AG04449 (cell line): ENCODE data around the gene TCEAL6.
"Not testable (repeated sequence)": the region's sequence is repeated elsewhere in the genome, so short reads cannot be mapped to it uniquely, and the experiment has no call there.

Experiments used
- CTCF ChIA-PET: fragments of 350-600 bp; formaldehyde crosslinking; extraction: SDS; loops from one replicate; lab custom pipeline; 2021; ENCODE audit warnings: antibody characterized with exemption; lab: Yijun Ruan, JAX
- POLR2A ChIA-PET: fragments of 400-600, 350-600 bp; formaldehyde crosslinking; extraction: SDS; loops from one replicate; lab custom pipeline; 2020; ENCODE audit warnings: antibody characterized with exemption, inconsistent platforms; lab: Yijun Ruan, JAX
- DNase-seq: peaks from one replicate; pipeline ENCODE4 v3.0.0-alpha.2; 2010; ENCODE audit warnings: low read depth, low spot score
- H3K4me3 ChIP-seq: 2 replicates; pipeline ENCODE4 v1.5.1; 2011; ENCODE audit warnings: low read depth, mild to moderate bottlenecking, control low read depth, low read length
- TF ChIP-seq, protein P1 (sequence below): IDR thresholded peaks from one replicate; pipeline ENCODE4 v1.5.1; 2011; ENCODE audit warnings: mild to moderate bottlenecking, moderate library complexity, low read length, control low read depth, inconsistent platforms; ENCODE audit not compliant: insufficient read depth; ENCODE audit errors: missing control alignments

The TCEAL6 gene

GRCh38 chrX:102138064-102138463 lies 4.2 kb downstream of the TCEAL6 start:
- CTCF ChIA-PET = no interaction called here
- DNase-seq = no peak
- POLR2A ChIA-PET = no interaction called here
- H3K4me3 ChIP-seq = no peak overlapping the region
- TF ChIP-seq, protein P1, sequence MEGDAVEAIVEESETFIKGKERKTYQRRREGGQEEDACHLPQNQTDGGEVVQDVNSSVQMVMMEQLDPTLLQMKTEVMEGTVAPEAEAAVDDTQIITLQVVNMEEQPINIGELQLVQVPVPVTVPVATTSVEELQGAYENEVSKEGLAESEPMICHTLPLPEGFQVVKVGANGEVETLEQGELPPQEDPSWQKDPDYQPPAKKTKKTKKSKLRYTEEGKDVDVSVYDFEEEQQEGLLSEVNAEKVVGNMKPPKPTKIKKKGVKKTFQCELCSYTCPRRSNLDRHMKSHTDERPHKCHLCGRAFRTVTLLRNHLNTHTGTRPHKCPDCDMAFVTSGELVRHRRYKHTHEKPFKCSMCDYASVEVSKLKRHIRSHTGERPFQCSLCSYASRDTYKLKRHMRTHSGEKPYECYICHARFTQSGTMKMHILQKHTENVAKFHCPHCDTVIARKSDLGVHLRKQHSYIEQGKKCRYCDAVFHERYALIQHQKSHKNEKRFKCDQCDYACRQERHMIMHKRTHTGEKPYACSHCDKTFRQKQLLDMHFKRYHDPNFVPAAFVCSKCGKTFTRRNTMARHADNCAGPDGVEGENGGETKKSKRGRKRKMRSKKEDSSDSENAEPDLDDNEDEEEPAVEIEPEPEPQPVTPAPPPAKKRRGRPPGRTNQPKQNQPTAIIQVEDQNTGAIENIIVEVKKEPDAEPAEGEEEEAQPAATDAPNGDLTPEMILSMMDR = no peak

DNA sequence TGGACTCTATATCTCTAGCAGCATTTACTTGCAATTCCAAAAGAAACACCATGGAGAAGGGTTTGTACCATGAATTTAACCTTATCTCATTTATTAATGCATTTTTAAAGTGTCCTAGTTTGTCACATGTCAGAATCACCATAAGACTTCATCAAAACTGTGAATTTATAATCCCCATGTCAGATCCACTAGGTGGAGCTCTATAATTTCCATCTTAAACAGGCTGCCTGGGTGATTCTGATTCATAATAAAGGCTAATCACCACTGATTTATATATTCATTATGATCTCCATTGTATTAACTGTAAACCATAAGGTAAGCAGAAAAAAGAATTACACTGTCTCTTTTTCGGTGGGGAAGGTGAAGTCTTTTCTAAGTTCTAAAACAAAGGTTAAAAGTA lies 12.8 kb downstream of the TCEAL6 start:
- DNase-seq = no peak
- POLR2A ChIA-PET = no interaction called here
- H3K4me3 ChIP-seq = no peak overlapping the region
- CTCF ChIA-PET = interaction anchor here (1.2 kb wide), 1 partner anchor 734 kb away, joined by 3 read pairs; no protein-coding TSS in a partner anchor
- TF ChIP-seq, protein P1 = no peak

DNA sequence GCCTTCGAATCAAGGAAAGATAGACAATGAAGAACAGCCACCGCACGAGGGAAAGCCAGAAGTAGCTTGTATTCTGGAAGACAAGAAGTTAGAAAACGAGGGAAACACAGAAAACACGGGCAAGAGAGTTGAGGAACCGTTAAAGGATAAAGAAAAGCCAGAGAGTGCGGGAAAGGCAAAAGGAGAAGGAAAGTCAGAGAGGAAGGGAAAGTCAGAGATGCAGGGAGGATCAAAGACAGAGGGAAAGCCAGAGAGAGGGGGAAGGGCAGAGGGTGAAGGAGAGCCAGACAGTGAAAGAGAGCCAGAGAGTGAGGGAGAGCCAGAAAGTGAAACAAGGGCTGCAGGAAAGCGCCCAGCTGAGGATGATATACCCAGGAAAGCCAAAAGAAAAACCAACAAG lies 15.4 kb downstream of the TCEAL6 start:
- no peak overlapping the region for H3K4me3 ChIP-seq
- ChIA-PET CTCF (no interaction called here), POLR2A (no interaction called here)
- TF ChIP-seq, protein P1 = no peak
- no peak for DNase-seq

- DNase-seq, POLR2A ChIA-PET, CTCF ChIA-PET, H3K4me3 ChIP-seq: not testable (repeated sequence)
These were observed 16.0 kb downstream of the TCEAL6 start for GRCh38 chrX:102126080-102126818.

DNA sequence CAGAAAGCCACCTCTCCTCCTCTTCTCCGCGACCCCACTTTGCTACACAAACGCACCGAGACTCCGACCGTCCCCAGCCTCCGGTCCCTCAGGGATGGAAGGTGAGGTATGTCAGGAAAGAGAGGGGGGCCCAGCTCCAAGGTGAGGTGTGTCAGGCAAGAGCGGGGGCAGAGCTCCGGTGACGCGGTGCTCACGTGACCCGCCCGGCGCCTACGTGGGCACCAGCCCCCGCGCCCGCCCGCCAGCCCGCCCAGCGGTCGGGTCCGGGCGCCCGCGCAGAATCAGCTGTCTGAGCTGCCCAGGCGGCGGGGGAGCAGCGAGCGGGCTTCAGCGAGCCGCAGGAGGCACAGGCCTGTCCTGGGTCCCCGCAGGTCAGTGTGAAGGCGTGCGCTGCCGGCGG lies 16.8 kb downstream of the TCEAL6 start, which contains the start of gene TCEAL2:
TCEAL2 (plus strand) TSS at position 244 of the 400 bp plus-strand sequence. CDS start 1,152 bp downstream, outside the sequence.
- DNase-seq, POLR2A ChIA-PET, CTCF ChIA-PET: not testable (repeated sequence)
- H3K4me3 ChIP-seq = peak within 1 kb of the TSS; percentile 32

DNA sequence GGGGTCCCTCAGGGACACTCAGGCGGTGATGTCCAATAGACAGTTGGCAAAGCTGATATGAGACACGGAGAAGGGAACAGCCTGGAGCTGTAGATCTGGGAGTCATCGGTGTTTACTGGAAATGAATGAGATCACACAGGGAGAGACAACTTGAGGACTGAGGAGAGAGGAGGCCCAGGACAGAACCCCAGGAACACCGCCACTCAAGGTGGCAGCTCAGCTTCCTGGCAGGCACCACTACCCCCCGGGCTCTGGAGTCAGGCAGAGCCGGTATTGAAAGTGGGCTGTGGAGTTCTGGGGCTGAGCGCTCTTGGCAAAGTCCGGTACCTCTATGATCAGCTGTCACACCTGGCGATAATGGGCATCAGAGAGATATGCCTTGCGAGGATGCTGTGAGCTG lies 17.3 kb downstream of the TCEAL6 start:
- POLR2A ChIA-PET, CTCF ChIA-PET, DNase-seq: not testable (repeated sequence)
- peak overlapping the region; percentile 32 for H3K4me3 ChIP-seq

DNA sequence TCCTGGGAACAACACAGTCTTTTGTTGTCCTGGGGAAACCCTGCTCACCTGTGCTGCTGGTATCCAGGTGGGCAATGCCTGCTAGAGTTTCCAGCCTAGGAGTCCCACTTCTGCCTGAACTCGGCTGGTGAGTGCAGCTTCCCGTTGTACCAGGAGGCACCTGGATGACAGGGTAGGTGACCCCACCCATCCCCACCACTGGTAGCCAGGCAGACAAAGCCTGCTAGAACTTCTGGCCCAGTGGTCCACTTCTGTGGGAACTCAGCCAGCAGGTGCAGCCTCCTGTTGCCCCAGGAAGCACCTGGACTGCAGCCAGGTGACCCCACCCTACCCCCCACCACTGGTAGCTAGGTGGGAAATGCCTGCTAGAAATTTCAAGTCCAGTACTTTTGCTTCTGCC lies 26.5 kb downstream of the TCEAL6 start:
- ChIA-PET POLR2A (no interaction called here), CTCF (no interaction called here)
- no peak for DNase-seq
- TF ChIP-seq, protein P1 = no peak
- no peak overlapping the region for H3K4me3 ChIP-seq

- no peak overlapping the region for H3K4me3 ChIP-seq
- ChIA-PET POLR2A (no interaction called here), CTCF (no interaction called here)
- TF ChIP-seq, protein P1 = no peak
- DNase-seq = no peak
These were observed 28.9 kb downstream of the TCEAL6 start for GRCh38 chrX:102113367-102113766.
